WTC11 (cell line): ENCODE results near the gene ATG7. TPM values are rescaled to one million over a fixed set of nuclear protein-coding genes. Genes with fewer than 3 reads are reported as not detected.

Source experiments
- ATAC-seq: fragments of 200-7000 bp; cut with Tn5 transposase; 2 replicates; pipeline ENCODE4 v1.10.0; 2021; ENCODE audit warnings: mild to moderate bottlenecking, moderate library complexity
- CTCF ChIA-PET: fragments of 300-600 bp; sonication (Branson Sonifier 250); formaldehyde crosslinking; loops from one replicate; lab custom pipeline; 2021; ENCODE audit warnings: antibody characterized with exemption; lab: Charles Lee
- POLR2A ChIA-PET: fragments of 350-600 bp; sonication (Branson Sonifier 250); formaldehyde crosslinking; loops from one replicate; lab custom pipeline; 2021; ENCODE audit warnings: antibody characterized with exemption; lab: Charles Lee
- DNase-seq: peaks from one replicate; pipeline ENCODE4 v3.0.0; 2021; ENCODE audit warnings: low spot score
- H3K27ac Mint-ChIP-seq: 2 replicates; pipeline ENCODE4 v1.8.0; 2021; ENCODE audit warnings: mixed read lengths
- H3K27me3 Mint-ChIP-seq: 2 replicates; pipeline ENCODE4 v1.8.0; 2021; ENCODE audit warnings: low read depth, mild to moderate bottlenecking, moderate library complexity, mixed read lengths
- H3K36me3 Mint-ChIP-seq: 2 replicates; pipeline ENCODE4 v1.8.0; 2021; ENCODE audit warnings: mixed read lengths
- H3K4me1 Mint-ChIP-seq: 2 replicates; pipeline ENCODE4 v1.8.0; 2022; ENCODE audit warnings: mixed read lengths
- H3K4me3 Mint-ChIP-seq: 2 replicates; pipeline ENCODE4 v1.8.0; 2021; ENCODE audit warnings: mild to moderate bottlenecking, moderate library complexity, mixed read lengths
- H3K9me3 Mint-ChIP-seq: 2 replicates; pipeline ENCODE4 v1.8.0; 2021; ENCODE audit warnings: mixed read lengths
- AR ChIP-seq: fragments of 250-450 bp; sonication (Bioruptor Pico); IDR thresholded peaks from 2 replicates; pipeline ENCODE4 v1.9.0; 2021; ENCODE audit warnings: mild to moderate bottlenecking
- CREM ChIP-seq: sonication (generic); formaldehyde crosslinking; IDR thresholded peaks from 2 replicates; pipeline ENCODE4 v1.8.1; 2022; ENCODE audit warnings: mild to moderate bottlenecking, missing genetic modification reagents, moderate library complexity
- ESRRA ChIP-seq: sonication (generic); formaldehyde crosslinking; IDR thresholded peaks from 2 replicates; pipeline ENCODE4 v1.8.1; 2022; ENCODE audit warnings: mild to moderate bottlenecking, missing genetic modification reagents, borderline replicate concordance
- HMGA2 ChIP-seq: fragments of 250-450 bp; sonication (Bioruptor Pico); IDR thresholded peaks from 2 replicates; pipeline ENCODE4 v1.4.0; 2021; ENCODE audit warnings: mild to moderate bottlenecking, moderate library complexity
- NFATC4 ChIP-seq: fragments of 250-450 bp; sonication (Bioruptor Pico); IDR thresholded peaks from 2 replicates; pipeline ENCODE4 v1.9.0; 2021; ENCODE audit warnings: mild to moderate bottlenecking
- NFE2L1 ChIP-seq: sonication (generic); formaldehyde crosslinking; IDR thresholded peaks from 2 replicates; pipeline ENCODE4 v1.8.1; 2023; ENCODE audit warnings: missing genetic modification reagents
- OVOL2 ChIP-seq: fragments of 250-450 bp; sonication (Bioruptor Pico); IDR thresholded peaks from 2 replicates; pipeline ENCODE4 v1.9.0; 2021; ENCODE audit warnings: mild to moderate bottlenecking, borderline replicate concordance
- ZNF219 ChIP-seq: sonication (generic); formaldehyde crosslinking; IDR thresholded peaks from 2 replicates; pipeline ENCODE4 v1.8.0; 2023; ENCODE audit warnings: missing genetic modification reagents, mild to moderate bottlenecking, borderline replicate concordance
- ZNF317 ChIP-seq: sonication (generic); formaldehyde crosslinking; IDR thresholded peaks from 2 replicates; pipeline ENCODE4 v1.8.1; 2023; ENCODE audit warnings: low read depth, mild to moderate bottlenecking, moderate library complexity, missing genetic modification reagents, borderline replicate concordance
- ZNF396 ChIP-seq: fragments of 250-450 bp; sonication (Bioruptor Pico); IDR thresholded peaks from 2 replicates; pipeline ENCODE4 v1.8.0; 2021; ENCODE audit warnings: mild to moderate bottlenecking, moderate library complexity, borderline replicate concordance
- total RNA-seq: library from RNA; stranded (reverse); gene quantifications from 3 replicates; pipeline ENCODE4 v1.2.3, GENCODE V29; 2021
- TF ChIP-seq, protein P1 (sequence below): fragments of 250-450 bp; sonication (Bioruptor Pico); IDR thresholded peaks from 2 replicates; pipeline ENCODE4 v1.8.0; 2021; ENCODE audit warnings: mild to moderate bottlenecking
- TF ChIP-seq, protein P2 (sequence below): sonication (generic); formaldehyde crosslinking; conservative IDR thresholded peaks from 2 replicates; pipeline ENCODE4 v1.8.1; 2022; ENCODE audit warnings: mild to moderate bottlenecking, missing genetic modification reagents
- TF ChIP-seq, protein P3 (sequence below): sonication (generic); formaldehyde crosslinking; IDR thresholded peaks from 2 replicates; pipeline ENCODE4 v1.8.0; 2023; ENCODE audit warnings: missing genetic modification reagents, mild to moderate bottlenecking, borderline replicate concordance
- TF ChIP-seq, protein P4 (sequence below): sonication (generic); formaldehyde crosslinking; conservative IDR thresholded peaks from 2 replicates; pipeline ENCODE4 v1.8.1; 2023; ENCODE audit warnings: mild to moderate bottlenecking, low read depth, missing genetic modification reagents, moderate library complexity

ATG7 gene
- total RNA-seq, 1 experiment from 2014 or later = 17.5 TPM

GRCh38 chr3:11574981-11575669, 302.9 kb downstream of the ATG7 start:
- H3K36me3 Mint-ChIP-seq = peaks cover 1% of the 10 kb centered on the region; the same call in 1 of the 2 replicates
- peaks cover 4% of the 10 kb centered on the region for H3K4me1 Mint-ChIP-seq
- TF ChIP-seq HMGA2 (CRISPR knock-in tag) (no peak), ZNF317 (CRISPR knock-in tag) (no peak), OVOL2 (no peak), ESRRA (CRISPR knock-in tag) (no peak), NFE2L1 (CRISPR knock-in tag) (no peak), ZNF396 (no peak), NFATC4 (no peak), CREM (CRISPR knock-in tag) (no peak), ZNF219 (no peak), AR (CRISPR knock-in tag) (no peak)
- TF ChIP-seq, protein P1, sequence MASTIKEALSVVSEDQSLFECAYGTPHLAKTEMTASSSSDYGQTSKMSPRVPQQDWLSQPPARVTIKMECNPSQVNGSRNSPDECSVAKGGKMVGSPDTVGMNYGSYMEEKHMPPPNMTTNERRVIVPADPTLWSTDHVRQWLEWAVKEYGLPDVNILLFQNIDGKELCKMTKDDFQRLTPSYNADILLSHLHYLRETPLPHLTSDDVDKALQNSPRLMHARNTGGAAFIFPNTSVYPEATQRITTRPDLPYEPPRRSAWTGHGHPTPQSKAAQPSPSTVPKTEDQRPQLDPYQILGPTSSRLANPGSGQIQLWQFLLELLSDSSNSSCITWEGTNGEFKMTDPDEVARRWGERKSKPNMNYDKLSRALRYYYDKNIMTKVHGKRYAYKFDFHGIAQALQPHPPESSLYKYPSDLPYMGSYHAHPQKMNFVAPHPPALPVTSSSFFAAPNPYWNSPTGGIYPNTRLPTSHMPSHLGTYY = no peak
- TF ChIP-seq, protein P2, sequence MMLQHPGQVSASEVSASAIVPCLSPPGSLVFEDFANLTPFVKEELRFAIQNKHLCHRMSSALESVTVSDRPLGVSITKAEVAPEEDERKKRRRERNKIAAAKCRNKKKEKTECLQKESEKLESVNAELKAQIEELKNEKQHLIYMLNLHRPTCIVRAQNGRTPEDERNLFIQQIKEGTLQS (CRISPR knock-in tag) = no peak
- TF ChIP-seq, protein P3, sequence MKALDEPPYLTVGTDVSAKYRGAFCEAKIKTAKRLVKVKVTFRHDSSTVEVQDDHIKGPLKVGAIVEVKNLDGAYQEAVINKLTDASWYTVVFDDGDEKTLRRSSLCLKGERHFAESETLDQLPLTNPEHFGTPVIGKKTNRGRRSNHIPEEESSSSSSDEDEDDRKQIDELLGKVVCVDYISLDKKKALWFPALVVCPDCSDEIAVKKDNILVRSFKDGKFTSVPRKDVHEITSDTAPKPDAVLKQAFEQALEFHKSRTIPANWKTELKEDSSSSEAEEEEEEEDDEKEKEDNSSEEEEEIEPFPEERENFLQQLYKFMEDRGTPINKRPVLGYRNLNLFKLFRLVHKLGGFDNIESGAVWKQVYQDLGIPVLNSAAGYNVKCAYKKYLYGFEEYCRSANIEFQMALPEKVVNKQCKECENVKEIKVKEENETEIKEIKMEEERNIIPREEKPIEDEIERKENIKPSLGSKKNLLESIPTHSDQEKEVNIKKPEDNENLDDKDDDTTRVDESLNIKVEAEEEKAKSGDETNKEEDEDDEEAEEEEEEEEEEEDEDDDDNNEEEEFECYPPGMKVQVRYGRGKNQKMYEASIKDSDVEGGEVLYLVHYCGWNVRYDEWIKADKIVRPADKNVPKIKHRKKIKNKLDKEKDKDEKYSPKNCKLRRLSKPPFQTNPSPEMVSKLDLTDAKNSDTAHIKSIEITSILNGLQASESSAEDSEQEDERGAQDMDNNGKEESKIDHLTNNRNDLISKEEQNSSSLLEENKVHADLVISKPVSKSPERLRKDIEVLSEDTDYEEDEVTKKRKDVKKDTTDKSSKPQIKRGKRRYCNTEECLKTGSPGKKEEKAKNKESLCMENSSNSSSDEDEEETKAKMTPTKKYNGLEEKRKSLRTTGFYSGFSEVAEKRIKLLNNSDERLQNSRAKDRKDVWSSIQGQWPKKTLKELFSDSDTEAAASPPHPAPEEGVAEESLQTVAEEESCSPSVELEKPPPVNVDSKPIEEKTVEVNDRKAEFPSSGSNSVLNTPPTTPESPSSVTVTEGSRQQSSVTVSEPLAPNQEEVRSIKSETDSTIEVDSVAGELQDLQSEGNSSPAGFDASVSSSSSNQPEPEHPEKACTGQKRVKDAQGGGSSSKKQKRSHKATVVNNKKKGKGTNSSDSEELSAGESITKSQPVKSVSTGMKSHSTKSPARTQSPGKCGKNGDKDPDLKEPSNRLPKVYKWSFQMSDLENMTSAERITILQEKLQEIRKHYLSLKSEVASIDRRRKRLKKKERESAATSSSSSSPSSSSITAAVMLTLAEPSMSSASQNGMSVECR (CRISPR knock-in tag) = no peak
- TF ChIP-seq, protein P4, sequence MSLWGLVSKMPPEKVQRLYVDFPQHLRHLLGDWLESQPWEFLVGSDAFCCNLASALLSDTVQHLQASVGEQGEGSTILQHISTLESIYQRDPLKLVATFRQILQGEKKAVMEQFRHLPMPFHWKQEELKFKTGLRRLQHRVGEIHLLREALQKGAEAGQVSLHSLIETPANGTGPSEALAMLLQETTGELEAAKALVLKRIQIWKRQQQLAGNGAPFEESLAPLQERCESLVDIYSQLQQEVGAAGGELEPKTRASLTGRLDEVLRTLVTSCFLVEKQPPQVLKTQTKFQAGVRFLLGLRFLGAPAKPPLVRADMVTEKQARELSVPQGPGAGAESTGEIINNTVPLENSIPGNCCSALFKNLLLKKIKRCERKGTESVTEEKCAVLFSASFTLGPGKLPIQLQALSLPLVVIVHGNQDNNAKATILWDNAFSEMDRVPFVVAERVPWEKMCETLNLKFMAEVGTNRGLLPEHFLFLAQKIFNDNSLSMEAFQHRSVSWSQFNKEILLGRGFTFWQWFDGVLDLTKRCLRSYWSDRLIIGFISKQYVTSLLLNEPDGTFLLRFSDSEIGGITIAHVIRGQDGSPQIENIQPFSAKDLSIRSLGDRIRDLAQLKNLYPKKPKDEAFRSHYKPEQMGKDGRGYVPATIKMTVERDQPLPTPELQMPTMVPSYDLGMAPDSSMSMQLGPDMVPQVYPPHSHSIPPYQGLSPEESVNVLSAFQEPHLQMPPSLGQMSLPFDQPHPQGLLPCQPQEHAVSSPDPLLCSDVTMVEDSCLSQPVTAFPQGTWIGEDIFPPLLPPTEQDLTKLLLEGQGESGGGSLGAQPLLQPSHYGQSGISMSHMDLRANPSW = no peak
- TF ChIP-seq, all 79 proteins: peak for 0
- ChIA-PET CTCF (interaction anchor here (0.5 to 0.6 kb wide), 2 partner anchors 153 to 197 kb away, joined by 3 read pairs; no protein-coding TSS in a partner anchor), POLR2A (no interaction called here)
- no peak for ATAC-seq
- Mint-ChIP-seq H3K4me3 (no peak overlapping the region), H3K27me3 (no peaks in the 10 kb centered on the region), H3K27ac (no peak overlapping the region), H3K9me3 (peaks cover 2% of the 10 kb centered on the region)
- DNase-seq = no peak
